HG03103 (cell line): ENCODE results near the gene STUB1.

Experiments used
- ATAC-seq: cut with Tn5 transposase; IDR thresholded peaks from one replicate; pipeline ENCODE4 v1.9.1; 2021; ENCODE audit warnings: low read depth; ENCODE audit not compliant: unreplicated experiment

The STUB1 gene

DNA sequence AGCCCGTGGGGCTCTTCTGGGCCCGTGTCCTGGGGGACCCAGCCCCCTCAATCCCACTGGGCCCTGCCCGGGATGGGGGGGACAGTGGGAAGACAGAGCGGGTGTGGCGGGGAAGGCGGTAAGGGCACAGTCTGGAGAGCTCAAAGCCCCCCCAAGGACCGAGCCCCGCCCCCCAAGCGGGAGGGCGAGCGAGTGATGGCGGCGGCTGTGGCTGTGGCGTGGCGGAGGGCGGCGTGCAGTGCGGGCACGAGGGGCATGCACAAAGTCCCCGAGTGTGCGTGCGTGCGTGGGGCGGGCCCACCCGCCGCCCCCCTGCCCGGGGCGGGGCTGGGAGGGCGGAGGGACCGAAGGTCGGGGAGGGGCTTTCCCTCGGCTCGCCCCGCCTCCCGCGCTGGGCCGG, 13.6 kb downstream of the STUB1 start:
- ATAC-seq: no peak

GRCh38 chr16:694187-694862, 14.1 kb downstream of the STUB1 start:
- ATAC-seq: no peak

DNA sequence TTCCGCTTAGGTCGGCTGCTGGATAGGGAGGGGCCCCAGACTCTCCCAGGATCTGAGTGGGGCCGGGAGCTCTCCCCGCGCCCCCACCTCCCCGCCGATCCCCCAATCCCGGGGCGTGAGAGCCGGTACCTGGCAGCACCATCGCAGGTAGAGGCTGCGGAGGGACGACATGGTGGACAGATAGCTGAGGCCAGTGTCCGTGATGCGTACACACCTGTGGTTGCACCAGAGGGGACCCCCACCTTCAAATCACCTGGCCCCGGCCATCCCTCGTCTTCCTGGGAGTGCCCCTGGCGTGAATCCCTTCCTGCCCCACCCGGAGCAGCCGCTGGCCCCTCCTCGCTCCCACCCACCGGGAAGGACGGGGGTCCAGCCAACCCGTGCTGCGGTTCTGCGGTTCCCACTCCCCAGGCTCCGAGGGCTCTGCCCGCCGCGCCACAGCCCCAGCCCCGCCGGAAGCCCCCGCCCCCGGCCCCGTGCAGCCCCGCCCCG, 14.7 kb downstream of the STUB1 start:
- ATAC-seq: no peak

GRCh38 chr16:695355-696089, 15.3 kb downstream of the STUB1 start:
- no peak for ATAC-seq

DNA sequence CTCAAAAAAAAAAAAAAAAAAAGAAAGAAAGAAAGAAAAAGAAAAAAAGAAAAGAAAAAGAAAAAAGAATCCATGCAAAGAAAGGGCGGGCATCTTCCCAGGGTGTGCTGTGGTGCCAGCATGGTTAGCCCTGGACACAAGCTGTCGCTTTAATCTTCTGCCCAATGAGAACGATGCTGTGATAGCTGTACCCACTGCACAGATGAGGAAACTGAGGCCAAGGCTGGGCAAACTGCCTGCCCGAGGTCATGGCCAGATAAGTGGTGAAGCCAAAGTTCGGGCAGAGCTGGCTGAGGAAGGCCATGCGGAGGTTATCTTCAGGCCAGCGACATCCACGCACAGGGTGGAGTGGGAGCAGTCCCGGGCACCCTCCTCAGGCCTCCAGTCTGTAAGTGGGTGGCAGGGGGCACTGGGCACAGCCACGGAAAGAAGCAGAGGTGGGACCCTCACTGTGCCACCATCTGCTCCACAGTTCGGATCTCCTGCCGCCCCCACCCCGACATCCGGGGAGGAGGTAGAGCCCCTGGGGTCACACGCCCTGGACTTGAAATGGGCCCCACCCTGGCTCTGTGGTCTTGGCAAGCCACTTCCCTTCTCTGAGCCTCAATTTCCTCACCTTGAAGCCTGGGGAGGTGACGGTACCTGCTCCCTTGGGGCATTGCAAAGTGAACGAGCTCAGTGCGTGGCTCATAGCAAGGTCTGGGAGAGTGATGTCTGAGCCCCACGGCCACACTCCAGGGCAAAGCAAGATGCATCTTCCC, 18.9 kb downstream of the STUB1 start:
- ATAC-seq: no peak

DNA sequence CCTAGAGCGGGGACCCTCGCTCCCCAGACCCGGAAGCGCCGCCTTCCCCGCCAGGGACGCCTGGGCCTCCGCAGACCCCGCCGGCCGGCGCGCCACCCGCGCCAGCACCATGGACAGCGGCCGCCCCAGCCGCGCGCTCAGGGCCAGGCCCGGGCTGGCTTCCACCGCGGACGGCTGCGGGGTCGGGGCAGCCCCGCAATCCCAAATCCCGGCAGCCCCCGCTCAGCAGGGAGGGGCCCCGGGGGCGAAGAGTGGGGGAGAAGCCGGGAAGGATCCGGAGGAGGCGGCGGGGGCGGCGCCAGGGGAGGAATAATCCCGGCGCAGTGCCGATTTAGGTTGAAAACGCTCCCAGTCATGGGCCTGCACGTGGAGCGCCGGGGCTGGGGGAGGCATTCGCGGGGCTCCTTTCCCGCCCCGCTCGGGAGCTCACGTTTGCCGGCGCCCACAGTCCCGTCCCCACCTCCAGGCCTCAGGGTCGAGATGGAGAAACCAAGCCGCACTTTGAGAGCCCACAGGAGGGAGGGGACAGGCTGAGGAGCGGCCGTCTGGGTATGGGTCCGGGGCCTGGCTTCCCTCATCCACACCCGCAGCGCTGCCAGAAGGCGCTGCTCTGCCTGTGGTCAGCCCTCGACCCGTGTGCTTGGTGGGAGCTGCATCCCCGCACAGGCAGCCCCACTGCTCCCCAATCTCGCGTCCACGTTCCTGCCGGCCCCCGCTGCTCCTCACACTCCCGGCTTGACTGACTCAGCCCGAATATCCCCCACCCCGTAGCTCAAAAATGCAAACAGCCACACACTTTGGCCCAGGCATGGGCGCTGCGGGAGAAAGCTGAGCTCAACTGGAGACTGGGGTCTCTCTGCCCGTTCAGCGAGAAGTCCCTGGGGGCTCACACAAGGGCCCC, 20.7 kb downstream of the STUB1 start:
- ATAC-seq: no peak

GRCh38 chr16:702341-702740, 22.1 kb downstream of the STUB1 start:
- ATAC-seq: no peak

GRCh38 chr16:703406-703805, 23.2 kb downstream of the STUB1 start:
- no peak for ATAC-seq

GRCh38 chr16:704047-704446, 23.8 kb downstream of the STUB1 start:
- no peak for ATAC-seq

GRCh38 chr16:704552-705380, 24.6 kb downstream of the STUB1 start:
- no peak for ATAC-seq

DNA sequence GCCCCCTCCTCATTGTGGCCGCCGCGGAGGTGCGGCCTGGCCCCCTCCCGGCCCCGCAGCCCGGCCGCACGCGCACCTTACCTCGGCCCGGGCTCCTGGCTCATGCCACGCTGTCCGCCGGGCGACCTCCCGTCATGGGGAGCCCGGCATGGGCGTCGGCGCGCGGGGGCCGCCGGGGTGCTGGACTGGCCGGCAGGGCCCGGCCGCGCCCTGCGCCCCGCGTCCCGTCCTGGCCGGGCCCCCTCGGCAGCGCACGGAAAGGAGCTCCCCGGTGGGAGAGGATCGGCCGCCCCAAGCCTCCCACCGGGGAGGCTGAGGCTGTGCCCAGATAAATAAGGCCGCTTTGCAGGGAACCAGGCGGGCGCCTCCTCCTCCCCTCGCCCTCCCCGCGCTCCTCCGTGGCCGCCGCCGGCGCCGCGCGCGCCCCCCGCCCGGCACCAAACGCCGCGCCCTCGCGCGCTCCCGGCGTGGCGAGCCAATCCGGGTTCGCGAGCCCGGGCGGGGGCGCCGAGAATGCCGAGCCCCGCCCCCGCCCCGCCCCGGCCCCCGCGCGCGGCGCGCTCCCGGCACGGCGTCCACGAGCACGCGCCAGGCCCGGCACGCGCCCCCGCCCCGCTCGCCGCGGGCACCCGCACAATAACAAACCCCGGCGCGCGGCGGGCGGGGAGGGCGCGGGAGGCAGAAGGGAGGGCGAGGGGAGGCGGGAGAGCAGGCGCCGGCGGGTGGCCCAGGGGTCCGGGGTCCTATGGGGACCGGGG, 25.4 kb downstream of the STUB1 start, which contains the start of gene FBXL16:
Gene FBXL16 (minus strand): TSS at position 371 of the 758 bp plus-strand sequence. CDS start 8,396 bp downstream, outside the sequence.
- ATAC-seq: no peak

DNA sequence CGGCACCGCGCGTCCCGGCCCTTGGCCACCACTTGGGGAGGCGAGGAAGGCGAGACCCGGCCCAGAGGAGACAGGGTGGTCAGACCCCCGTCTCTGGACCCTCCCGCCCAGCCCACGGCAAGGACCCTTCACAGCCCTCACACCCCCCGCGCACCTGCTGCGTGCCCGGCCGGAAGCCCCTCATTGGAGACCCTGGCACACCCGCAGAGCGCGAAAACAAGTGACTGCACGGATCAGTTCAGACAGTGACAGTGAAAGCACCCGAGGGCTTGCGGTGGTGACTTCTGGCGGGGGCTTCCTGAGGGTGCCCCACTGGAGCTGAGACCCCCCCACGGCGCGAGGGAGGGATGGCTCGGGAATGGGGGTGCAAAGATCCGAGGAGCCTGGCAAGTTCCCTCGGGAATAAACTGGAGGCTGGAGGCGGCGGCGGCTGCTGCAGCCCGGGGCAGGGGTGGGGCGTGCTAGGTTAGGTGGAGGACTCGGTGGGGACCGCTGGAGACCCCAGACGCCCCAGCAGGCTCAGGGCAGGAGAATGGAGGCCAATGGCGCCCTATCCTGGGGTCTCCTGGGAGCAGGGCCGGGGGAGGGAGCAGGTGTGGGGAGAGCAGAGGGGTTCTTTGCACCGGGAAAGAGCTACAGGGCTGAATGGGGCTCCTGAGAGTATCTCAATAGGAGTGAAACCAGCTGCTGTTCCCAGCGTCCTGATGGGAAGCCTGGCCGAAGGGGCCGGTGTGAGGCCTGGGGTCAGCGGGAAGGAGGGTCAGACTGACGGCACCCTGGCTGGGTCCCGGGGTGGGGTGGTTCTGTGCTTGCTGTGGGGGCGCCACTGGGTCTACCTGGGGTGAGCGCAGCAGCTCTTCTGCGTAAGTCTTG, 26.2 kb downstream of the STUB1 start:
- ATAC-seq: no peak

- no peak for ATAC-seq
Measured at GRCh38 chr16:707062-707538, 26.9 kb downstream of the STUB1 start.

- no peak for ATAC-seq
Measured at GRCh38 chr16:708019-708418, 27.8 kb downstream of the STUB1 start.

DNA sequence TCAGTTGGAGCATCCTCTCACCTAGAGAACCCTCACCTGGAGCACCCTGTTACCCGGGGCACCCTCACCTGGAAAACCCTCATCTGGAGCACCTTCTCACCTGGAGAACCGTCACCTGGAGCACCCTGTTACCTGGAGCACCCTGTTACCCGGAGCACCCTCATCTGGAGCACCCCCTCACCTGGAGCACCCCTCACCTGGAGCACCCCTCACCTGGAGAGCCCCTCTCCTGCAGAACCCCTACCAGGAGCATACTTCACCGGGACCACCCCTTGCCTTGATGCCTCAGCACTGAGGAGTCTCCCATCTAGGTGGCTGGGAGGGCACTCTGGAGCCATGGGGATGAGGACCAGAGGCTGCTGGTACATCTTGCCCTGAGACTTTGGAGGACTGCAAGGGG, 28.7 kb downstream of the STUB1 start:
- no peak for ATAC-seq

GRCh38 chr16:709566-710499, 29.6 kb downstream of the STUB1 start:
- no peak for ATAC-seq
